Measurements from ENCODE around the gene XYLT1.

Gene XYLT1

GRCh38 chr16:17302620-17303019, 168.1 kb downstream of the XYLT1 start:
- ATAC-seq = no peak
- TF ChIP-seq ZNF70 (CRISPR knock-in tag; IDR thresholded peaks at IDR 0.05) (no peak), ZFP30 (CRISPR knock-in tag; IDR thresholded peaks at IDR 0.05) (no peak), ARNTL (CRISPR knock-in tag; IDR thresholded peaks at IDR 0.05; ENCODE audit: borderline replicate concordance, low read depth) (no peak)

DNA sequence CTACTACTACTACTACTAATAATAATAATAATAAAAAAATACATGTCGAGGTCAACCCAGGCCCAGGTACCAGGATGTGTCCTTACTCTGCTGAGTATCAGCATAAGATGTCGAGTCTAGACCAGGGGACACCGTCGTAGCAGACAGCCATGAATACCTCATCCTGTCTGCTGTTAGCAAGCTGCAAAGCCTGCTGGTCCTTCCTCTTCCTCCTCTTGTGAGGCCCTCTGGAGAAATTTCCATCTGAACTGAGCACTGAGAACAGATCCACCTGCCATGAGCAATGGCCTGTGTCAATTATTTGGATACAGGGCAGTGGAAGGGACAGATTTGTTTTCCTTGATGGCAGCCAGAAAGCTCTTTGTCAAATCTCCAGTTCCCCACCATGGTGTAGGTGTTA, 168.5 kb downstream of the XYLT1 start:
- no peak for TF ChIP-seq TSHZ2 (CRISPR knock-in tag; IDR thresholded peaks at IDR 0.05)
- TF ChIP-seq, protein P1, sequence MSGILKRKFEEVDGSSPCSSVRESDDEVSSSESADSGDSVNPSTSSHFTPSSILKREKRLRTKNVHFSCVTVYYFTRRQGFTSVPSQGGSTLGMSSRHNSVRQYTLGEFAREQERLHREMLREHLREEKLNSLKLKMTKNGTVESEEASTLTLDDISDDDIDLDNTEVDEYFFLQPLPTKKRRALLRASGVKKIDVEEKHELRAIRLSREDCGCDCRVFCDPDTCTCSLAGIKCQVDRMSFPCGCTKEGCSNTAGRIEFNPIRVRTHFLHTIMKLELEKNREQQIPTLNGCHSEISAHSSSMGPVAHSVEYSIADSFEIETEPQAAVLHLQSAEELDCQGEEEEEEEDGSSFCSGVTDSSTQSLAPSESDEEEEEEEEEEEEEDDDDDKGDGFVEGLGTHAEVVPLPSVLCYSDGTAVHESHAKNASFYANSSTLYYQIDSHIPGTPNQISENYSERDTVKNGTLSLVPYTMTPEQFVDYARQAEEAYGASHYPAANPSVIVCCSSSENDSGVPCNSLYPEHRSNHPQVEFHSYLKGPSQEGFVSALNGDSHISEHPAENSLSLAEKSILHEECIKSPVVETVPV (CRISPR knock-in tag; IDR thresholded peaks at IDR 0.05) = no peak
- TF ChIP-seq ZFP3 (CRISPR knock-in tag; IDR thresholded peaks at IDR 0.05) = no peak
- TF ChIP-seq TOX (CRISPR knock-in tag; IDR thresholded peaks at IDR 0.05; ENCODE audit: borderline replicate concordance) = no peak
- TF ChIP-seq SNAI2 (CRISPR knock-in tag; IDR thresholded peaks at IDR 0.05) = no peak
- no peak for TF ChIP-seq ESRRG (CRISPR knock-in tag; IDR thresholded peaks at IDR 0.05)
- no peak for TF ChIP-seq OSR1 (CRISPR knock-in tag; IDR thresholded peaks at IDR 0.05)
- no peak for TF ChIP-seq CREB5 (CRISPR knock-in tag; IDR thresholded peaks at IDR 0.05; ENCODE audit: low read depth)
- TF ChIP-seq TCF4 (CRISPR knock-in tag; IDR thresholded peaks at IDR 0.05; ENCODE audit: borderline replicate concordance) = no peak
- TF ChIP-seq RARB (CRISPR knock-in tag; IDR thresholded peaks at IDR 0.05) = no peak
- TF ChIP-seq ZNF8 (CRISPR knock-in tag; IDR thresholded peaks at IDR 0.05) = no peak
- no peak for TF ChIP-seq ZNF70 (CRISPR knock-in tag; IDR thresholded peaks at IDR 0.05)
- TF ChIP-seq, protein P2, sequence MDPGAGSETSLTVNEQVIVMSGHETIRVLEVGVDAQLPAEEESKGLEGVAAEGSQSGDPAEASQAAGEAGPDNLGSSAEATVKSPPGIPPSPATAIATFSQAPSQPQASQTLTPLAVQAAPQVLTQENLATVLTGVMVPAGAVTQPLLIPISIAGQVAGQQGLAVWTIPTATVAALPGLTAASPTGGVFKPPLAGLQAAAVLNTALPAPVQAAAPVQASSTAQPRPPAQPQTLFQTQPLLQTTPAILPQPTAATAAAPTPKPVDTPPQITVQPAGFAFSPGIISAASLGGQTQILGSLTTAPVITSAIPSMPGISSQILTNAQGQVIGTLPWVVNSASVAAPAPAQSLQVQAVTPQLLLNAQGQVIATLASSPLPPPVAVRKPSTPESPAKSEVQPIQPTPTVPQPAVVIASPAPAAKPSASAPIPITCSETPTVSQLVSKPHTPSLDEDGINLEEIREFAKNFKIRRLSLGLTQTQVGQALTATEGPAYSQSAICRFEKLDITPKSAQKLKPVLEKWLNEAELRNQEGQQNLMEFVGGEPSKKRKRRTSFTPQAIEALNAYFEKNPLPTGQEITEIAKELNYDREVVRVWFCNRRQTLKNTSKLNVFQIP (CRISPR knock-in tag; IDR thresholded peaks at IDR 0.05; ENCODE audit: borderline replicate concordance, low read depth) = no peak
- TF ChIP-seq CSDC2 (CRISPR knock-in tag; IDR thresholded peaks at IDR 0.05) = no peak
- TF ChIP-seq ZNF565 (CRISPR knock-in tag; conservative IDR thresholded peaks at IDR 0.05; ENCODE audit: low read depth) = no peak
- ATAC-seq = no peak

DNA sequence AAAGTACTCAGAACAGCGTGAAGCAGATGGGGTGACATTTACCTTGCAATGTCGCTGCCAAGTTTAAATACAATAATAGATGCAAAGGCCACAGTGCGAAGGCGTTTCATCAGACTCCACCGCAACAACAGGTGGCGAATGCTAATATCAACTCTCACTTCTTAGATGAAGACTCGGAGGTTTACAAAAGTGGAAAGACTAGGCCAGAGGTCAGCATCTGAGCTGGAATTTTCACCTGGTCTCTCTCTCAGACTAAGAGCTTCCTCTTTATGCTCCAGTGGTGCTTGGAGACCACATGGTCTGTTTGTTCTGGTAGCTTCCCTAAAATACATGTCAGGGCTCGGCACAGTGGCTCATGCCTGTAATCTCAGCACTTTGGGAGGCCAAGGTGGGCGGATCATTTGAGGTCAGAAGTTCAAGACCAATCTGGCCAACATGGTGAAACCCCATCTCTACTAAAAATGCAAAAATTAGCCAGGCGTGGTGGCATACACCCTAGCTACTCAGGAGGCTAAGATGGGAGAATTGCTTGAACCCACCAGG, 169.1 kb downstream of the XYLT1 start:
- no peak for ATAC-seq
- no peak for TF ChIP-seq ISL1 (CRISPR knock-in tag; IDR thresholded peaks at IDR 0.05)
- TF ChIP-seq TCF4 (CRISPR knock-in tag; IDR thresholded peaks at IDR 0.05; ENCODE audit: borderline replicate concordance) = no peak
- TF ChIP-seq CSDC2 (CRISPR knock-in tag; IDR thresholded peaks at IDR 0.05) = no peak
- no peak for TF ChIP-seq ZNF70 (CRISPR knock-in tag; IDR thresholded peaks at IDR 0.05)
- no peak for TF ChIP-seq SNAI2 (CRISPR knock-in tag; IDR thresholded peaks at IDR 0.05)
- no peak for TF ChIP-seq RARB (CRISPR knock-in tag; IDR thresholded peaks at IDR 0.05)
- TF ChIP-seq OSR1 (CRISPR knock-in tag; IDR thresholded peaks at IDR 0.05) = no peak
- TF ChIP-seq TOX (CRISPR knock-in tag; IDR thresholded peaks at IDR 0.05; ENCODE audit: borderline replicate concordance) = no peak
- TF ChIP-seq ZFP3 (CRISPR knock-in tag; IDR thresholded peaks at IDR 0.05) = no peak
- no peak for TF ChIP-seq ZC3H10 (CRISPR knock-in tag; IDR thresholded peaks at IDR 0.05)
- TF ChIP-seq ZFP30 (CRISPR knock-in tag; IDR thresholded peaks at IDR 0.05) = no peak
- TF ChIP-seq GLIS3 (CRISPR knock-in tag; IDR thresholded peaks at IDR 0.05) = no peak
- no peak for TF ChIP-seq CREB5 (CRISPR knock-in tag; IDR thresholded peaks at IDR 0.05; ENCODE audit: low read depth)
- TF ChIP-seq ZNF565 (CRISPR knock-in tag; conservative IDR thresholded peaks at IDR 0.05; ENCODE audit: low read depth) = no peak
- TF ChIP-seq, protein P1 (CRISPR knock-in tag; IDR thresholded peaks at IDR 0.05) = no peak
- TF ChIP-seq, protein P2 (CRISPR knock-in tag; IDR thresholded peaks at IDR 0.05; ENCODE audit: borderline replicate concordance, low read depth) = no peak
- TF ChIP-seq ZNF8 (CRISPR knock-in tag; IDR thresholded peaks at IDR 0.05) = no peak
